A204.1 (cell line): ENCODE results near the gene HDGFL3.

Experiments used
- FAIRE-seq: peaks from 2 replicates; lab custom pipeline; 2012; peaks lifted over from hg19 to GRCh38; lab: Jason Lieb, UNC

Gene HDGFL3

DNA sequence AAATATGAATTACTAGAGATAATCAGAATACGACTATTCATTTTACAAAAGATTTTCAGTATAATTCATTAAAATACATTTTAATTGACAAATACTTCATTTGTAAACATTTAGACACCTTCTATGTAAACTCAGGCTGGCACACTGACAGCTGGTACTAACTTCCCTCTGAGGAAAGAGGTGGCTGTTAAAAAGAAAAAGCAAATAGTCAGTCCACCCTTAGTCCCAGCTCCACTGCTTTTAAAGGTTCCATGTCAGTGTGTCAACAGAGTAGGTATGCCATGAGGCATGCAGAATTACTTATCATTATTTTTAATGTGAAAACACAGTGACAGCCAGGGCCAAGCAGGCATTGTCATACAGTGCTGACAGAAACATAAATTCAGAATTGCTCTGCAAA, 84.1 kb downstream of the HDGFL3 start:
- no peak for FAIRE-seq

DNA sequence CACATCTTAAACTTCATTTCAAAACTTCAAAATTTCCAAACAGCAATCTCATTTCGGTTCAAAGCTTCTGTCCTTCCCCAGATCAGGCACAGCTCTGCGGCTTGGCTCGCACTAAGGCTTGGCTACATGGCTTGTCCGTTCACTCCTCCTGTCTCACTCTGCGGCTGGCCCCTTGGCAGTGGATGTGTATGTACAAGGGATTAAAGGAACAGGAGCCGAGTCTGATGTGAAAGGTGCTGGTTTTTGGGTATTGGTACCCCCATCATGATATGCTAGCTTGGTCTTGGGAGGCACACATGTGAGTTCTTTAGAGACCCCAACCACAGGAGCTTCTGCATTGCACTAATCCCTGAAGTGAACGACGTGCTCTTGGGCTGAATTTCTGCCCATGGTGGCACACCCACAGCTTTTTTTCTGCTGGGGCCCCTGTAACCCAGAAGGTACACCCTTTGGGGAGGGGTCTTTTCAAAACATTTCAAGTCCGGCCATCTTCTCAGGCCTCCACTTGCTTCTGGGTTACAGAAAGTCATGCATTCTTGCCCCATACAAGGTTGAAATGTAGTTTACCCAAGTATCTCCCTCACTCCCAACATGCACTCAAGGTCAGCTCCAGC, 87.5 kb downstream of the HDGFL3 start:
- no peak for FAIRE-seq

DNA sequence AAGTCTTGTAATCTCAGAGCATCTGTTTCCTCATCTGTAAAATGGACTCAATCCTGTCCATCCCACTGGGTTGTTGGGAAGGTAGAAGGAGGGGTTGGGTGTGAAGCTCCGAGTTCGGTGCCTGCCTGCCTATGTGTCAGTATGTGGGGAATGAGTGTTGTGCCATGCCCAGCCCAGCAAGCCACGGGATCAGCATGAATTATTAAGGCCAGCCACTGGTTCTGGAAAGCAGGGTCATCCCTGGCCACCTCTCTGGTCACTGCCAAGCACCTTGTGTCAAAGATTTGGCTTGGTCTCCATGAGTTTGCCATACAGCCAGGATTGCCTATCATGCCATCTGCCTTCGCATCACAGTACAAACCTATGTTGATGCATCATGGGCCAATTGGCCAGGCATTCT, 88.7 kb downstream of the HDGFL3 start:
- FAIRE-seq = no peak

DNA sequence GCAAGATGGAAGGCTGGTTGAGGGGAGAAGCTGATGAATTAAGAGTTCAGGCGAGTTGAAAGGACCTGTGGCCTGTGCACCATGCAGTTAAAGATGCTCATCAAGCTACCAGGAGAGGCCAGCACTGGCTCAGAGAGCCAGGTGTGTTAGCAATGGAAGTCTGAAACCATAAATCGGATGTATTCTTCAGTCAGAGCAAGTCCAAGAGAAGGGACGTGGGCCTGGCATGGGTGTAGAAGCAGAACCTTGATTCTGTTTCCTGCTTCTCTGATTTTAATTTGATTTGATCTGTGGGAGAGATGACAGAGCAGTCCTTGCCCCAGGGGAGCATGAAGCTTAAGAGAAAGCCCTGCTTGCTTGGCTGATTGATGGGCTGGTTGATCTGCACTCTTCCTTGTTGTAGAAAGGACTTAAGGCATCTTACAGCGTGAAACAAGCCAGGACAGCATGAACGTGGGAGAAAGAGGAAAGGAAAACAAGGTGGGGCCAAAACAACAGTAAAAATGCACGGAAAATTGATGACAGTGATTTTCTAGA, 89.3 kb downstream of the HDGFL3 start:
- no peak for FAIRE-seq

DNA sequence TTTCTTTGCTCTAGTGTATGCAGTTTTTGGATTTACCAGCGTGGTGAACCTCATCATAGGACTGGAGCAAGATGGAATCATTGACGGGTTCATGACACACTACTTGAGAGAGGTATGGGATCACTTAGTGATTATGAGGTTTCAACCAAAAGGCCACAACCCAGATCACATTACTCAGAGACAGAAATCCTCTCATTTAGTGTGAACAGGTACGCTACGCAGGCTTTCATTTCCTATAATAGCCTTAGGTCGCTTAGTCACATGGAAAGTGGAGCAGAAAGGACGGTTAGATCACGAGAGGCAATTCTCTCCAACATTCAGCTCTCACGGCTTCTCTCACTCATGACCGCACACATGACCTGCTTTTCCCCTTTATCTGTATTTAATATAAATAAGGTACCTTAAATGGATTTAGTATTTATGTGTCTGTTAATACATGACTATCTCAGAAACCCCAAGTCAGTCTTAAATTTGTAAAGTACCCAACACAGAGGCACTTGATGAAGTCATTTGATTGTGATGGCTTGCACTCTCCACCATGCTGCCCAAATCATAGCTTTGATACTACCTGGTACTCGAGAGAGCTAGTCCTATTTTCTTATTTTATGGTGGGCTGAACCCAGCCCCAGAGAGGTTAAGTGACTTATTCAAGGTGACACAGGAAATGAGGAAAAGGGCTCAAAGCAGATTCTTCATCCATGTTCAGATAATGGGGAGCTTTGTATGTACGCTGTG, 91.6 kb downstream of the HDGFL3 start:
- no peak for FAIRE-seq

DNA sequence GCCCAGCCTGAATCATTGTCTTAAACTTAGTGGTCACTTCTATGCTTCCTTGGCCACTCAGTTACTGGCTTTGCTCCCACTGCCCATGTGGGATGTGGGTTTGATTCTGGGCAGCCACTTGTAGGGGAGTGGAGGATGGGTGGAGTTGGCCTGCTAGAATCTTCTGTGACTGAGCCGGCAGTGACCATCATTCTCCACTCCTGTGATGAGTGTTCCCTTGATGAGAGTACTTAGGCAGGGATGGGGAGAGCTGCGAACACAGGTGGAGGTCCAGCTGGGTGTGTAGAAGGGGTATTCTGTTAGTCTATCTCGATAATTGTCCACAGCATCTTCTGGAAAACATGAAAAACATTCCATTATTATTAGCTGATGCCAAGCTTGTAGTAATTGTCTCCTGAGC, 92.2 kb downstream of the HDGFL3 start:
- no peak for FAIRE-seq

DNA sequence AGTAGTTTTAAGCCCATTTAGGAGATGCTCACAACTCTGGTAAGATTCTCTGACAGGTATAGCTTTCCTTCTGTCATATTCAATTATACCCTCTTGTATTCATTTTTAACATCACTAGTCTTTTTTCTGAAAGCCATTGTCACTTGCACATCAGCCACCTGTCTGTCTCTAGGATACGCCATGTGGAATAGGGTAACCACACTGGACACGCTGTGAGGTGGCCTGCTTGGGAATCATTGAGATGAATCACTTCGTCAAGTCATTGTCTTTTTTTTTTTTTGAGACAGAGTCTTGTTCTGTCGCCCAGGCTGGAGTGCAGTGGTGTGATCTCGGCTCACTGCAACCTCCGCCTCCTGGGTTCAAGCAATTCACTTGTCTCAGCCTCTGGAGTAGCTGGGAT, 92.8 kb downstream of the HDGFL3 start:
- FAIRE-seq = no peak

DNA sequence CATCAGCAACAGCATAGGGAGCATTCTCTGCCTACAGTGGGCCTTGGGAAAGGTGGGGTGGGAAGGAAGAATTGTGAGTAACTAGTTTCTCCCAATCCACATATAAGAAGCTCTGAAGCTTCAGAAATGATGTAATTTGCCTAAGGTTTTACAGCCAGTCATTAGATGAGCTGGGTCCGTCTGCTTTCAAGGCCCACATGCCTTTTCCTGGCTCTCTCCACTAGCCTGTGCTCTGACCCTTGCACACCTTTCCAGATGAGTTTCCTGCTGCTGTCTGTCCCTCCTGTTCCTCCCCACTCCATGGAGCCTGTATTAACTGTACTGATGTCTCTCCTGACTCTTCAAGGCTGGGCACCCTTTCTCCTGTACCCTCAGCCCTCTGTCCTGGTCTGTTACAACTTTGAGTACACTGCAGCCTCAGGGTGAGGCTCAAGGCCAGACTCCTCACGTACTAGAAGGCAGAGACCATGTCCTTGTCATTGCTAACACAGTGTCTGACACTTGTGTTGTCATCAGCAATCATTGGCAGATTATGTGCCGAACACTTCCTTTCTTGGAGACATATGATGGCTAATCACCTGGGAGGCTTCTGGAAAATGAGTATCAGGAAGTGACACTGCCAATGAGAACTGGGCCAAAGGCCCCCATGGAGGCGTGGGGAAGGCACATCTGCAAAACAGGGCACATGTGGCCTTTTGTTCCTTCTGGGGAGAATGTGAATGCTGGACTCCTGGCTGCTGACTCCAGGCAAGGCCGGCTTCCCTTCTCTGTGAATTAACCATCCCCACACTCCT, 93.5 kb downstream of the HDGFL3 start:
- FAIRE-seq = no peak

DNA sequence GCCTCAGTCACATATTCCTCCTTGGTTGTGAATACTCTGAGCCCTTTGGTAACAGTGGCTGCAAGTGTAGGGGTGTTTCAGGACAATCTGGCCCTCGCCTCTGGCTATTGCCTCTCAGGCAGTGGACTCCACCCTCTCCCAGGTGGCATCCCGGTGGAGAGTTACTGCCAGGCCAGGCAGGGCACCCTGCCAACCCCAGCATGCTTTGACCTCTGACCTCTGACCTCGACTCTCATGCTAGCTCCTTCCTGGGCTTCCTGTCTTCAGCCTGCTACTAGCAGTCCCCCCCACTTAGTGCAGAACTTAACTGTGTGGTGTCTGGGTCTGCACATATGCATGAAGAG, 94.7 kb downstream of the HDGFL3 start:
- no peak for FAIRE-seq

DNA sequence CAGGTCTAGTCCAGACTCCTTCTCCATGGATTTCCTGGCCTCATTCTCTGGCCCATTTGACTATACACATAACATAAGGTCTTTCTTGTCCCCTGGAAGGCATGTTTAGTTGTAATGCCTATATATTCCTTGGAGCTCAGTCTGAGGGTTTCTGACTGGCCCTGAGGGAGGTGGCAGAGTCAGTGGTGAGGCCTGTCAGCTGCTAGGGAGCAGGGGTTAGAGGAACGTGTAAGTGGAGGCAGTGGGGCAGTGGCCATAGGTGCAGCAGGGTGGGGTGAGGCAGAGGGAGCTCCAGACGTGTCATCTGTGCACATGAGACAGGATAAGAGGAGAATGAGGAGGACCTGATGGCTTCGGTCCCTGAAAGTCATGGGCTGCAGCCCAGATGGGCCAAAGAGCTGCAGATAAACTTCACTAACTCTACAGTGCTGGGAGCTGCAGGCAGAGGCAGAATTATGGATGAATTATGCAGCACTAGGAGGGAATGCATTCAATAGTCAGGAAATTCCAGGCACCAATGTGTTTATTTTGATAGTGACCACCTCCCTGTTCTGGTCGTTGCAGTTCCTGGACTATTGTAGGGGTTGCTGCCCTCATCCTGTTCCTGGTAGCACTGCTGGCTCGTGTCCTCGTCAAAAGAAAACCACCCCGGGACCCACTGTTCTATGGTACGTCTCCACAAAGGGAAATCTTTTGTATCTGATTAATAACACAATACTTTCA, 95.2 kb downstream of the HDGFL3 start:
- FAIRE-seq = no peak

DNA sequence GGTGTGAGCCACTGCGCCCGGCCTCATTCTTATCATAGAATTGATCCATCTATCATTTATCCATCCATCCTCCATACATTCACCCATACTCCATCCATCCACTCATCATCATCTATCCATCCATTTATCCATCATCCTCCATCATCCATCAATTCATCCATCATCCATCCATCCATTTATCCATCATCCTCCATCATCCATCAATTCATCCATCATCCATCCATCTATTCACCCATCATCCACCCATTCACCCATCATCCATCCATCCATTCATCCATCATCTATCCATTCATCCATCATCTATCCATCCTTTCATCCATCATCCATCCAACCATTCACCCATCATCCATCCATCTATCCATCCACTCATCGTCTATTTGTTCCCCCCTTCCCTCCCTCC, 96.5 kb downstream of the HDGFL3 start:
- no peak for FAIRE-seq

DNA sequence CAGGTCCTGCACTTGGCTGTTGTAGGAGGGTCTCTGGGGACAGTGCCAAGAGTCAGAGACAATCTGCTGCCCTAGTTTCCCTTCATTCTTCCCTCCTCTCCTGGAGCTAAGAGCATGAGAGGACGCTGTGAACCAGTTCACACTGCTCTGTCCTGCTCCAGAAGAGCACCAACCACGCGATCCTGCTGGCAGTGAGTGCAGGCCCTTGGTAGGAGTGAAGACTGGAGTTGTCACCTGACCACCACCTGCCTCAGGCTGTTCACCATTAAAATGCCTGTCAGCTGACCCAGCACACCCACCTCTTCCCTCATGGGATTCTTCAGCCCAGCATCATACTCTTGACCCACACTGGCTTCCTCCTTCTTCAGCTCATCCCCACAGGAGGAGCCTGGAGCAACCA, 97.2 kb downstream of the HDGFL3 start:
- no peak for FAIRE-seq

DNA sequence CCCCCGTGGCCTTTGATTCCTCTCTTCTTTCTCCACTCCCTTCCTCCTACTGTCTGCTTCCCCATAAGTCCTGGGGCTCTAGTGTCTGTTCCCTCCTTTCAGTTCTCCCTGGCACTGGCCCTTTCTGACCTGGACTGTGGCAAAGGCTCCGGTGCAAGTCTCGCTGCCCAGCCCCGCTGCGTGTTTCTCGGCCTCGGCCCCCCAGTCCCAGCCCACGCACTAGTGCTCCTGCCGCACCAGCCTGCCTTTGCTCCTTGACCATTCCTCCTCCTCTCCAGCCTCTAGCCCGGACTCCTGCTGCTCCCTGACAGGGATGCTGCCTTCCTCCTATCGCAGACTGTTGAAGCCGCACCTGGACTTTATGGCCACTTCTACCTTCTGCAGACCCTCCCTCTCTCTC, 98.1 kb downstream of the HDGFL3 start:
- FAIRE-seq = no peak

DNA sequence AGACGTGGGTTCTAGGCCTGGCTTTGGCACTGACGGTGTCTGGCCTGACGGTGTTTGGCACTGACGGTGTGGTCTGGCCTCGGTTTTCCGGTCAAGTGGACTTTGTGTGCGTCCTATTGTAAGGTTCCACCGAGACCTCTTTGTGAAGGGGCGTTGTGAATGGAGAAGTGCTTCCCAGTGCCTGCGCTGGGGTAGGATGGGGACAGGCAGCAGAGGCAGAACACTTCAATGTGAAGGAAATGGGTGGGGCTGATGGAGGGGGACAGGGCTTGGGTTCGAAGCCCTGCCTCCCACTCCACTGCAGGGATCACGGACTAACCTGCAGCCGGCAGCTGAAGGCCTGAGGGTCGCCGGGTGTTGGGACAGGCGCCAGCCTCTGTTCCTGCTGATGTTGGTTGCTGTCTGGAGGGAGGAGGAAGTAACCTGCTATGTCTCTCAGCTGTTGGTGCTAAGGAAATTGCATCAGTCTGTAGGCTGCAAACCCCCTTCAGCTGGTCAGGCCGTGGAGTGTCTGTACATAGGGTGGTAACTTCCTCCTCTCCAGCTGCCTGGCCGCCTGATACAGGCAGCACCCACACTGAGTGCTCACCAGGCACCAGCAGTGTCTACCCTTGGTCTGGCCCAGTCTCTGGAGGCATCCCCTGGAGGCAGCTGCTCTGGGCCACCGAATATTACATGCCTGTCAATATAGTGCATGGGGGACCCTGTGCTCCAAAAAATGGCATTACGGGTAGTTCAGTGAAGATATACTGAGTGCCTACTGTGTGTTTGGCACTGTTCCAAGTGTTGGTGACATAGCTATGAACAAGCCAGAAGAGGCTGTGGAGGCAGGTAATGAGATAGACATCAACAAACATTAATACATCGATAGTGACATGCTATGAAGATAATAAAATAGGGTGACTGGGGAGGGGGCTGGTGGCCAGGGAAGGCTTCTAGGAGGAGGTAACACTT, 99.1 kb downstream of the HDGFL3 start:
- no peak for FAIRE-seq

DNA sequence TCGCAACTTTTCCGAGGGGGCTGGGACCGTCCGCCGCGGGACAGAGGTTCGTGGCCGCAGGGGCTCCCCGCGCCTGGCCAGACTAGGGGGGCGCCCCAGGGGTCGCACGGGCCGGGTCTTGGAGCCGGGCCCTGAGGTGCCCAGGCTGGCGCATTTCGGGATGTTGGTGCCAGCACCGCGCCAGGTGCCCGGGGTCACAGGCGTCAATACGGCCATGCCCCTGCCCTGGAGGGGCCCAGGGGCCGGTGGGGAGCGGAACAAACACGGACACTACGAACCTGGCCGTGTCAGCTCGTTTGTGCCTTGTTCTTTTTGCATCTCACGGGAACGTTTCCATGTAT, 99.8 kb downstream of the HDGFL3 start:
- FAIRE-seq = no peak

DNA sequence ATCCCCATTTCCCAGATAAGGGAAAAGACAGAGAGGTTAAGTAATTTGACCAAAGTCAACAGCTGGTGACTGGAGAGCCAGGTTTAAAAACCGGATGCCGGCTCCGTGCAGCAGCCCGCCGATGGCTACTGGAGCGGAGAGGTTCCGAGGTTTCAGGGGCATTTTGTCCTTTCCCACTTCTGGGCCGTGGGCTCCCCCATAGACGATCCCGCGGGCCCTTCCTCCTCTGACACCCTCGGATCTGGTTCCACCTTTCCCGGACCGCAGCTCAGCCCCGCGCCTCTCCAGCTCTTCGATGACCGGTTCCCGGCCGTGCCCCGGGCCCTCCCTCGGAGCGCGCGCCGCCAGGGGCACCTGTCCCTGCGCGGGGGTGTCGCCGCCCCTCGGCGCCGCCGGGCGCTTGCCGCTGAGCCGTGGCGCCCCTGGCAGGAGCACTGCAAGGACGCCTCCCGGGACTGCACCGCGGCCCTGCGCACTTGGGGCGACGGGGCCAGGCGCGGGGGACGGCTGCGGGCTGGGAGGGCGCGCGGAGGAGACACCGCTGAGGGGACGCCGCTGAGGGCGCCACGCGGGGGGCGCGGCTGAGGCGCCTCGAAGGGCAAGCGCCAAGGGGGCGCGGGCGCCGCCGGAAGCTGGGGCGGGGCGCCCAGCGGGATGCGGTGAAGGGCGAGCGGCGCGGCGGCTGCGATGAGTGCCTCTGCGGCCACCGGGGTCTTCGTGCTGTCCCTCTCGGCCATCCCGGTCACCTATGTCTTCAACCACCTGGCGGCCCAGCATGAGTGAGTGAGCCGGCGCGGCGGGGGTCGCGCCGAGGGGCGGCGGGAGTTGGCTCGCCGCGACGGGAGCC, 100.4 kb downstream of the HDGFL3 start, which contains the start of gene TM6SF1:
Gene TM6SF1 (plus strand): TSS at position 652 of the 847 bp plus-strand sequence. CDS start 36 bp downstream, at position 688.
- no peak for FAIRE-seq

DNA sequence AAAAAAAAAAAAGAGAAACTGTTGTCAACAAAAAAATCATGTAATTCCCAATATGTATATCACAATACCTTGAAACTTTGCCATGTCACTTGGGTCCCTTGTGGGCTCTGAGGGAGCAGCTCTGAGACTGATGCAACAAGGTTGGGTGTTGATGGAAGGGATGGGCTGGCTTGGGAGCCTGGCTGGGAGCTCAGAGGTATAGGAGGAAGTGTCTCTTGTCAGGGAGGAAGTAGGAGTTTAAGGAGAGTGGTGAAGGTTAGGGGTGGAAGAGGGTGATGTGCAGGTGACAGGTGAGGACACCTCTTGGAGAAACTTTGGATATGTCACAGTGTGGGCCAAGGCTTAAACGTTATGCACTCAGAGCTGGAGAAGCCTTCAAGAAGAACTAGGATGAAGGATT, 102.2 kb downstream of the HDGFL3 start:
- FAIRE-seq = no peak

DNA sequence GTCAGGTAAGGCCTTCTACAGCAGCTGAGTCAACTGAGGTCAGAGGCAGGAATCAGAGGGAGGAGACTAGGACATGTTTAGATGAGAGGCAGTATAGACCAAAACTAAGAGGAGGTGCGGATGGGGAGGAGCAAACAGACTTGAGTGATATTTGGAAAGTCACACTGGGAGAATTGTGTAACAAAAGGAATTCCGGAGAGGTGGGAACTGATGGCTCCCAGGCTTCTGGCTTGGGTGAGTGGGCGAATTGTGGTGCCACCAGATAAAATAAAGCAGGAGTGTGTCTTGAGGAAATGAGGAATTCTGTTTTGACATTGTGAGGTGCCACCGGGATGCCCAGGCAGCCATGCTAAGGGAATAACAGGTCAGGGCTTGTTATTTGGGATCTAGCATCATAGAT, 103.5 kb downstream of the HDGFL3 start:
- FAIRE-seq = no peak

DNA sequence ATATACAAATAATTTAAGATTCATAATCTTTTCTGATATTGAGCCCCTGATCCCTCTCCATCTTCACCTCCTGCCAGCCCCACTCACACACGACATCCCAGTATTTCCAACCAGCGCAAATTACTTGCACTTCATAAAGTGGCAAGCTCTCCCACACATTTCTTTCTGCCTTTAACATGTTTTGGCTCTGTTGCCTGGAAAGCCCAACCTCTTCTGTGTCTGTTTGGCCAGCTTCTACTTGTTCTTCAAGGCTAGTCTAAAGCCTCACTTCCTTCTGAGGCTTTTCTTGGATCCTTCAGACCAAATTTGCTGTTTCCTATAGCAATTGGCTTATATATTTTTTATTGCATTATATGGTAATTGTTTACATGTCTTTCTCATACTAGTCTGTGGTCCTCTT, 105.3 kb downstream of the HDGFL3 start:
- no peak for FAIRE-seq

DNA sequence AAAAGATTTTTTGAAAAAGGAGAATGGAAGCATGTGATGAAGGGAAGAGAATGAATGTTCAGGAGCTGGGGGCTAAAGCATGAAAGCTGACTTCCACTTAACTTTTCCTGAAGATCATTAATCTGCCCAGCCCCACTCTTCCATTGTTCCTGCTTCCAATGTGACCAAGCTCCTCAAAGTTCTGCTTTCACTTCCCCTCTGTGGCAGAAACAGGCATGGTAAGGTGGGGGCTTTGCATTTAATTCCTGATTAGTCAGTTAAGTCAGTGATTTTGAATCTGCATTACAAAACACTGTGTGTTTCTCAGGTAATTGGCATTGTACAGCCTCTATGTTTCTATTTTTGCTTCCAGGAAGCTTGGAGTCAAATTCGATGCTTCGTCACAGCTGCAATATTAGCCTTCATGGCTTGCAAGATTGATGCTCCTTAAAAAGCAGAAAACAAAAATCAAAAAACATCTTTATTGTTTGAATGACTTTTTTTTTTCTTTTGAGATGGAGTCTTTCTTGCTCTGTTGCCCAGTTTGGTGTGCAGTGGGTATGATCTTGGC, 107.5 kb downstream of the HDGFL3 start:
- FAIRE-seq = no peak
